WTC11 (cell line): ENCODE measurements around the gene REX1BD. TPM values are rescaled to one million over a fixed set of nuclear protein-coding genes. Genes with fewer than 3 reads are reported as not detected.

Source experiments
- ATAC-seq: fragments of 200-7000 bp; cut with Tn5 transposase; 2 replicates; pipeline ENCODE4 v1.10.0; 2021; ENCODE audit warnings: mild to moderate bottlenecking, moderate library complexity
- CTCF ChIA-PET: fragments of 300-600 bp; sonication (Branson Sonifier 250); formaldehyde crosslinking; loops from one replicate; lab custom pipeline; 2021; ENCODE audit warnings: antibody characterized with exemption; lab: Charles Lee
- POLR2A ChIA-PET: fragments of 350-600 bp; sonication (Branson Sonifier 250); formaldehyde crosslinking; loops from one replicate; lab custom pipeline; 2021; ENCODE audit warnings: antibody characterized with exemption; lab: Charles Lee
- DNase-seq: peaks from one replicate; pipeline ENCODE4 v3.0.0; 2021; ENCODE audit warnings: low spot score
- H3K27ac Mint-ChIP-seq: 2 replicates; pipeline ENCODE4 v1.8.0; 2021; ENCODE audit warnings: mixed read lengths
- H3K27me3 Mint-ChIP-seq: 2 replicates; pipeline ENCODE4 v1.8.0; 2021; ENCODE audit warnings: low read depth, mild to moderate bottlenecking, moderate library complexity, mixed read lengths
- H3K36me3 Mint-ChIP-seq: 2 replicates; pipeline ENCODE4 v1.8.0; 2021; ENCODE audit warnings: mixed read lengths
- H3K4me1 Mint-ChIP-seq: 2 replicates; pipeline ENCODE4 v1.8.0; 2022; ENCODE audit warnings: mixed read lengths
- H3K4me3 Mint-ChIP-seq: 2 replicates; pipeline ENCODE4 v1.8.0; 2021; ENCODE audit warnings: mild to moderate bottlenecking, moderate library complexity, mixed read lengths
- H3K9me3 Mint-ChIP-seq: 2 replicates; pipeline ENCODE4 v1.8.0; 2021; ENCODE audit warnings: mixed read lengths
- ATF1 ChIP-seq: sonication (generic); formaldehyde crosslinking; IDR thresholded peaks from 2 replicates; pipeline ENCODE4 v1.8.1; 2023; ENCODE audit warnings: mild to moderate bottlenecking, moderate library complexity, missing genetic modification reagents
- CBFB ChIP-seq: sonication (generic); formaldehyde crosslinking; IDR thresholded peaks from 2 replicates; pipeline ENCODE4 v1.8.1; 2022; ENCODE audit warnings: mild to moderate bottlenecking, low read depth, missing genetic modification reagents
- CREM ChIP-seq: sonication (generic); formaldehyde crosslinking; IDR thresholded peaks from 2 replicates; pipeline ENCODE4 v1.8.1; 2022; ENCODE audit warnings: mild to moderate bottlenecking, missing genetic modification reagents, moderate library complexity
- CTCF ChIP-seq: fragments of 200-600 bp; IDR thresholded peaks from 2 replicates; pipeline ENCODE4 v1.8.0; 2022; ENCODE audit warnings: antibody characterized with exemption
- ELF4 ChIP-seq: sonication (generic); formaldehyde crosslinking; IDR thresholded peaks from 2 replicates; pipeline ENCODE4 v1.8.1; 2022; ENCODE audit warnings: low read depth, mild to moderate bottlenecking, moderate library complexity, missing genetic modification reagents
- FOXJ3 ChIP-seq: sonication (generic); formaldehyde crosslinking; IDR thresholded peaks from 2 replicates; pipeline ENCODE4 v1.9.0; 2021; ENCODE audit warnings: missing genetic modification reagents, mild to moderate bottlenecking, borderline replicate concordance
- HMGA2 ChIP-seq: fragments of 250-450 bp; sonication (Bioruptor Pico); IDR thresholded peaks from 2 replicates; pipeline ENCODE4 v1.4.0; 2021; ENCODE audit warnings: mild to moderate bottlenecking, moderate library complexity
- HMGXB4 ChIP-seq: sonication (generic); formaldehyde crosslinking; IDR thresholded peaks from 2 replicates; pipeline ENCODE4 v1.8.1; 2023; ENCODE audit warnings: mild to moderate bottlenecking, moderate library complexity, missing genetic modification reagents
- KAT7 ChIP-seq: sonication (generic); formaldehyde crosslinking; IDR thresholded peaks from 2 replicates; pipeline ENCODE4 v1.8.1; 2023; ENCODE audit warnings: missing genetic modification reagents, mild to moderate bottlenecking, borderline replicate concordance
- NR3C1 ChIP-seq: sonication (generic); formaldehyde crosslinking; conservative IDR thresholded peaks from 2 replicates; pipeline ENCODE4 v1.8.1; 2023; ENCODE audit warnings: low read depth, mild to moderate bottlenecking, missing genetic modification reagents
- PRDM15 ChIP-seq: sonication (generic); formaldehyde crosslinking; IDR thresholded peaks from 2 replicates; pipeline ENCODE4 v1.8.0; 2022; ENCODE audit warnings: missing genetic modification reagents
- SMAD3 ChIP-seq: sonication (generic); formaldehyde crosslinking; IDR thresholded peaks from 2 replicates; pipeline ENCODE4 v1.8.0; 2022; ENCODE audit warnings: missing genetic modification reagents, mild to moderate bottlenecking, borderline replicate concordance
- TP53 ChIP-seq: sonication (generic); formaldehyde crosslinking; IDR thresholded peaks from 2 replicates; pipeline ENCODE4 v1.8.1; 2023; ENCODE audit warnings: mild to moderate bottlenecking, missing genetic modification reagents
- ZNF121 ChIP-seq: sonication (generic); formaldehyde crosslinking; IDR thresholded peaks from 2 replicates; pipeline ENCODE4 v1.8.0; 2023; ENCODE audit warnings: missing genetic modification reagents
- ZNF232 ChIP-seq: sonication (generic); formaldehyde crosslinking; IDR thresholded peaks from 2 replicates; pipeline ENCODE4 v1.8.0; 2022; ENCODE audit warnings: mild to moderate bottlenecking, missing genetic modification reagents
- ZNF416 ChIP-seq: fragments of 250-450 bp; sonication (Bioruptor Pico); IDR thresholded peaks from 2 replicates; pipeline ENCODE4 v1.9.0; 2021; ENCODE audit warnings: mild to moderate bottlenecking, inconsistent platforms
- total RNA-seq: library from RNA; stranded (reverse); gene quantifications from 3 replicates; pipeline ENCODE4 v1.2.3, GENCODE V29; 2021
- TF ChIP-seq, protein P1 (sequence below): sonication (generic); formaldehyde crosslinking; IDR thresholded peaks from 2 replicates; pipeline ENCODE4 v1.8.1; 2023; ENCODE audit warnings: mild to moderate bottlenecking, missing genetic modification reagents, borderline replicate concordance
- TF ChIP-seq, protein P2 (sequence below): sonication (generic); formaldehyde crosslinking; IDR thresholded peaks from 2 replicates; pipeline ENCODE4 v1.8.0; 2022; ENCODE audit warnings: mild to moderate bottlenecking, missing genetic modification reagents
- TF ChIP-seq, protein P3 (sequence below): fragments of 250-450 bp; sonication (Bioruptor Pico); IDR thresholded peaks from 2 replicates; pipeline ENCODE4 v1.9.0; 2021; ENCODE audit warnings: mild to moderate bottlenecking, borderline replicate concordance

REX1BD gene
- total RNA-seq, 1 experiment from 2014 or later, result 90.2 TPM

DNA sequence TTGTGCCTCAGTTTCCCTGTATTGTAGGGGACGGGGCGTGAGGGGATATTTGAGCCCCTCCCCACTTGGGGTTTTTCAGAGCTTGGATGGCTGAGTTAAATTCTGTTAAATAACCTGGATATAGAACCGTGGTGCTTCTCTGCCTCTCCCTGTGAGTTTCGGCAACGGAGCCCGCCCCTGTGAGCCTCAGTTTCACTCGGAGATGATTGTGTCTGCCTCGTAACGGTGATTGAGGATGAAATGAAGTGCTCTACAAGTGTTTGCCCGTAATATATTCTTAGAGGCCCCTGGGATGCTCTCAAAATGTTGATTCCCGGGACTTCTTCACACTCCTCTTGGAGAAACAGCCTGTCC, 30.4 kb upstream of the REX1BD start:
- H3K27ac Mint-ChIP-seq, result peak overlapping the region; percentile 73
- no peaks in the 10 kb centered on the region for H3K9me3 Mint-ChIP-seq
- POLR2A ChIA-PET, result interaction anchor here (0.6 to 2.7 kb wide), 5 partner anchors 9 to 32 kb away, joined by 3 to 11 read pairs (median 6); partner anchors contain the start of genes FKBP8 and UBA52
- no peaks in the 10 kb centered on the region for H3K27me3 Mint-ChIP-seq
- ATAC-seq (0 out of 2 replicates have a peak, but pooled peaks have one; percentile 8), DNase-seq (no peak)
- TF ChIP-seq SMAD3 (CRISPR knock-in tag), result no peak
- no peak for TF ChIP-seq ELF4 (CRISPR knock-in tag)
- TF ChIP-seq ZNF232, result no peak
- TF ChIP-seq, protein P1, sequence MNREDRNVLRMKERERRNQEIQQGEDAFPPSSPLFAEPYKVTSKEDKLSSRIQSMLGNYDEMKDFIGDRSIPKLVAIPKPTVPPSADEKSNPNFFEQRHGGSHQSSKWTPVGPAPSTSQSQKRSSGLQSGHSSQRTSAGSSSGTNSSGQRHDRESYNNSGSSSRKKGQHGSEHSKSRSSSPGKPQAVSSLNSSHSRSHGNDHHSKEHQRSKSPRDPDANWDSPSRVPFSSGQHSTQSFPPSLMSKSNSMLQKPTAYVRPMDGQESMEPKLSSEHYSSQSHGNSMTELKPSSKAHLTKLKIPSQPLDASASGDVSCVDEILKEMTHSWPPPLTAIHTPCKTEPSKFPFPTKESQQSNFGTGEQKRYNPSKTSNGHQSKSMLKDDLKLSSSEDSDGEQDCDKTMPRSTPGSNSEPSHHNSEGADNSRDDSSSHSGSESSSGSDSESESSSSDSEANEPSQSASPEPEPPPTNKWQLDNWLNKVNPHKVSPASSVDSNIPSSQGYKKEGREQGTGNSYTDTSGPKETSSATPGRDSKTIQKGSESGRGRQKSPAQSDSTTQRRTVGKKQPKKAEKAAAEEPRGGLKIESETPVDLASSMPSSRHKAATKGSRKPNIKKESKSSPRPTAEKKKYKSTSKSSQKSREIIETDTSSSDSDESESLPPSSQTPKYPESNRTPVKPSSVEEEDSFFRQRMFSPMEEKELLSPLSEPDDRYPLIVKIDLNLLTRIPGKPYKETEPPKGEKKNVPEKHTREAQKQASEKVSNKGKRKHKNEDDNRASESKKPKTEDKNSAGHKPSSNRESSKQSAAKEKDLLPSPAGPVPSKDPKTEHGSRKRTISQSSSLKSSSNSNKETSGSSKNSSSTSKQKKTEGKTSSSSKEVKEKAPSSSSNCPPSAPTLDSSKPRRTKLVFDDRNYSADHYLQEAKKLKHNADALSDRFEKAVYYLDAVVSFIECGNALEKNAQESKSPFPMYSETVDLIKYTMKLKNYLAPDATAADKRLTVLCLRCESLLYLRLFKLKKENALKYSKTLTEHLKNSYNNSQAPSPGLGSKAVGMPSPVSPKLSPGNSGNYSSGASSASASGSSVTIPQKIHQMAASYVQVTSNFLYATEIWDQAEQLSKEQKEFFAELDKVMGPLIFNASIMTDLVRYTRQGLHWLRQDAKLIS, result no peak
- TF ChIP-seq HMGA2, result no peak
- TF ChIP-seq CTCF, result no peak
- TF ChIP-seq HMGXB4, result no peak
- no peak for TF ChIP-seq ZNF121 (CRISPR knock-in tag)
- TF ChIP-seq NR3C1, result no peak
- TF ChIP-seq KAT7 (CRISPR knock-in tag), result no peak
- TF ChIP-seq, protein P2, sequence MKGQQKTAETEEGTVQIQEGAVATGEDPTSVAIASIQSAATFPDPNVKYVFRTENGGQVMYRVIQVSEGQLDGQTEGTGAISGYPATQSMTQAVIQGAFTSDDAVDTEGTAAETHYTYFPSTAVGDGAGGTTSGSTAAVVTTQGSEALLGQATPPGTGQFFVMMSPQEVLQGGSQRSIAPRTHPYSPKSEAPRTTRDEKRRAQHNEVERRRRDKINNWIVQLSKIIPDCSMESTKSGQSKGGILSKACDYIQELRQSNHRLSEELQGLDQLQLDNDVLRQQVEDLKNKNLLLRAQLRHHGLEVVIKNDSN (CRISPR knock-in tag), result no peak
- no peak for TF ChIP-seq CBFB (CRISPR knock-in tag)
- TF ChIP-seq PRDM15 (CRISPR knock-in tag), result no peak
- H3K4me3 Mint-ChIP-seq, result peak overlapping the region; percentile 87
- H3K36me3 Mint-ChIP-seq, result peaks cover 13% of the 10 kb centered on the region
- H3K4me1 Mint-ChIP-seq, result peaks cover 8% of the 10 kb centered on the region
- CTCF ChIA-PET, result interaction anchor here (0.6 to 2.8 kb wide), 15 partner anchors 9 to 1297 kb away, joined by 3 to 15 read pairs (median 4); partner anchors contain the start of genes ELL, REX1BD and UBA52

- Mint-ChIP-seq H3K27ac (peak overlapping the region; percentile 73), H3K9me3 (no peaks in the 10 kb centered on the region), H3K4me1 (peaks cover 8% of the 10 kb centered on the region), H3K4me3 (peak overlapping the region; percentile 87), H3K36me3 (peaks cover 15% of the 10 kb centered on the region), H3K27me3 (no peaks in the 10 kb centered on the region)
- POLR2A ChIA-PET, result interaction anchor here (0.6 to 2.7 kb wide), 4 partner anchors 9 to 15 kb away, joined by 3 to 8 read pairs (median 4); partner anchors contain the start of genes FKBP8 and UBA52
- CTCF ChIA-PET, result interaction anchor here (0.6 to 2.8 kb wide), 13 partner anchors 9 to 1297 kb away, joined by 3 to 15 read pairs (median 5); partner anchors contain the start of genes ELL, REX1BD and UBA52
- DNase-seq (no peak), ATAC-seq (no peak)
- no peak for TF ChIP-seq ZNF416 (CRISPR knock-in tag)
- no peak for TF ChIP-seq KAT7 (CRISPR knock-in tag)
- no peak for TF ChIP-seq FOXJ3 (CRISPR knock-in tag)
- TF ChIP-seq ATF1, result no peak
- TF ChIP-seq TP53 (CRISPR knock-in tag), result no peak
- TF ChIP-seq, protein P3, sequence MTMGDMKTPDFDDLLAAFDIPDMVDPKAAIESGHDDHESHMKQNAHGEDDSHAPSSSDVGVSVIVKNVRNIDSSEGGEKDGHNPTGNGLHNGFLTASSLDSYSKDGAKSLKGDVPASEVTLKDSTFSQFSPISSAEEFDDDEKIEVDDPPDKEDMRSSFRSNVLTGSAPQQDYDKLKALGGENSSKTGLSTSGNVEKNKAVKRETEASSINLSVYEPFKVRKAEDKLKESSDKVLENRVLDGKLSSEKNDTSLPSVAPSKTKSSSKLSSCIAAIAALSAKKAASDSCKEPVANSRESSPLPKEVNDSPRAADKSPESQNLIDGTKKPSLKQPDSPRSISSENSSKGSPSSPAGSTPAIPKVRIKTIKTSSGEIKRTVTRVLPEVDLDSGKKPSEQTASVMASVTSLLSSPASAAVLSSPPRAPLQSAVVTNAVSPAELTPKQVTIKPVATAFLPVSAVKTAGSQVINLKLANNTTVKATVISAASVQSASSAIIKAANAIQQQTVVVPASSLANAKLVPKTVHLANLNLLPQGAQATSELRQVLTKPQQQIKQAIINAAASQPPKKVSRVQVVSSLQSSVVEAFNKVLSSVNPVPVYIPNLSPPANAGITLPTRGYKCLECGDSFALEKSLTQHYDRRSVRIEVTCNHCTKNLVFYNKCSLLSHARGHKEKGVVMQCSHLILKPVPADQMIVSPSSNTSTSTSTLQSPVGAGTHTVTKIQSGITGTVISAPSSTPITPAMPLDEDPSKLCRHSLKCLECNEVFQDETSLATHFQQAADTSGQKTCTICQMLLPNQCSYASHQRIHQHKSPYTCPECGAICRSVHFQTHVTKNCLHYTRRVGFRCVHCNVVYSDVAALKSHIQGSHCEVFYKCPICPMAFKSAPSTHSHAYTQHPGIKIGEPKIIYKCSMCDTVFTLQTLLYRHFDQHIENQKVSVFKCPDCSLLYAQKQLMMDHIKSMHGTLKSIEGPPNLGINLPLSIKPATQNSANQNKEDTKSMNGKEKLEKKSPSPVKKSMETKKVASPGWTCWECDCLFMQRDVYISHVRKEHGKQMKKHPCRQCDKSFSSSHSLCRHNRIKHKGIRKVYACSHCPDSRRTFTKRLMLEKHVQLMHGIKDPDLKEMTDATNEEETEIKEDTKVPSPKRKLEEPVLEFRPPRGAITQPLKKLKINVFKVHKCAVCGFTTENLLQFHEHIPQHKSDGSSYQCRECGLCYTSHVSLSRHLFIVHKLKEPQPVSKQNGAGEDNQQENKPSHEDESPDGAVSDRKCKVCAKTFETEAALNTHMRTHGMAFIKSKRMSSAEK, result no peak
- no peak for TF ChIP-seq CREM (CRISPR knock-in tag)
These were observed 30.0 kb upstream of the REX1BD start for GRCh38 chr19:18558604-18559003.
